Measurements from ENCODE around the gene PALM.

GRCh38 chr19:787536-787935, 78.8 kb downstream of the PALM start:
- TF ChIP-seq CTCF (IDR thresholded peaks at IDR 0.05) (no peak), POLR2A (IDR thresholded peaks at IDR 0.05) (no peak)
